HepG2 (cell line): Measurements from ENCODE around the gene PRM3. TPM values are rescaled to one million over a fixed set of nuclear protein-coding genes. Genes with fewer than 3 reads are reported as not detected.

Experiments
- ATF6 ChIP-seq: sonication (generic); formaldehyde crosslinking; conservative IDR thresholded peaks from 2 replicates; pipeline ENCODE4 v1.4.0; 2020; ENCODE audit warnings: missing genetic modification reagents
- ATM ChIP-seq: fragments of 450-650 bp; IDR thresholded peaks from 2 replicates; pipeline ENCODE4 v1.7.1; 2017; ENCODE audit warnings: mild to moderate bottlenecking, borderline replicate concordance
- CREB1 ChIP-seq, 2 experiments: fragments of 450-650 bp in 1 of 2; IDR thresholded peaks; 2 replicates each; pipeline ENCODE4 v1.6.1; 2016 to 2017; ENCODE audit warnings: control low read depth in 1 of 2, mild to moderate bottlenecking in 1 of 2, missing compliant biosample characterization in 1 of 2, missing genetic modification characterization in 1 of 2
- ESRRA ChIP-seq: sonication (generic); formaldehyde crosslinking; IDR thresholded peaks from 2 replicates; pipeline ENCODE4 v1.5.1; 2020; ENCODE audit warnings: mild to moderate bottlenecking, low read depth, missing genetic modification reagents
- GATA4 ChIP-seq: sonication (generic); IDR thresholded peaks from 2 replicates; pipeline ENCODE4 v1.6.1; 2016; ENCODE audit warnings: antibody characterized with exemption, low read depth, borderline replicate concordance
- GMEB1 ChIP-seq: sonication (generic); formaldehyde crosslinking; IDR thresholded peaks from 2 replicates; pipeline ENCODE4 v1.5.1; 2020; ENCODE audit warnings: missing genetic modification reagents, mild to moderate bottlenecking, borderline replicate concordance
- KAT7 ChIP-seq: IDR thresholded peaks from 2 replicates; pipeline ENCODE4 v1.6.1; 2018; ENCODE audit warnings: borderline replicate concordance, missing compliant biosample characterization
- NAIF1 ChIP-seq: sonication (generic); formaldehyde crosslinking; IDR thresholded peaks from 2 replicates; pipeline ENCODE4 v1.5.0; 2020; ENCODE audit warnings: mild to moderate bottlenecking, missing genetic modification reagents, borderline replicate concordance
- NONO ChIP-seq, 2 experiments: fragments of 450-650 bp in 1 of 2; sonication (generic) in 1 of 2; formaldehyde crosslinking in 1 of 2; IDR thresholded peaks in 1 of 2; conservative IDR thresholded peaks in 1 of 2; 2 replicates each; pipeline versions ENCODE4 v1.6.1 to v1.8.0; 2017 to 2022; ENCODE audit warnings: mild to moderate bottlenecking in 1 of 2, missing genetic modification reagents in 1 of 2, moderate library complexity in 1 of 2
- PATZ1 ChIP-seq: sonication (generic); formaldehyde crosslinking; IDR thresholded peaks from 2 replicates; pipeline ENCODE4 v1.4.0; 2020; ENCODE audit warnings: missing genetic modification reagents
- PRMT3 ChIP-seq: sonication (generic); formaldehyde crosslinking; IDR thresholded peaks from 2 replicates; pipeline ENCODE4 v1.8.1; 2022; ENCODE audit warnings: low read depth, mild to moderate bottlenecking, moderate library complexity, missing genetic modification reagents, borderline replicate concordance
- REXO4 ChIP-seq: sonication (generic); formaldehyde crosslinking; IDR thresholded peaks from 2 replicates; pipeline ENCODE4 v1.8.0; 2022; ENCODE audit warnings: missing genetic modification reagents, mild to moderate bottlenecking, borderline replicate concordance
- TCF7 ChIP-seq: sonication (generic); IDR thresholded peaks from 2 replicates; pipeline ENCODE4 v1.6.1; 2016; ENCODE audit warnings: antibody characterized with exemption, low read depth
- TSC22D2 ChIP-seq: sonication (generic); formaldehyde crosslinking; IDR thresholded peaks from 2 replicates; pipeline ENCODE4 v1.5.1; 2020; ENCODE audit warnings: missing genetic modification reagents, mild to moderate bottlenecking, borderline replicate concordance
- U2AF1 ChIP-seq: fragments of 200-400 bp; formaldehyde crosslinking; optimal IDR thresholded peaks from 2 replicates; pipeline ENCODE3; 2017; ENCODE audit warnings: mild to moderate bottlenecking, low read depth, low read length
- YEATS2 ChIP-seq: sonication (generic); formaldehyde crosslinking; IDR thresholded peaks from 2 replicates; pipeline ENCODE4 v1.4.0; 2020; ENCODE audit warnings: missing genetic modification reagents, borderline replicate concordance
- ZBTB42 ChIP-seq: sonication (generic); formaldehyde crosslinking; IDR thresholded peaks from 2 replicates; pipeline ENCODE4 v1.5.0; 2020; ENCODE audit warnings: mild to moderate bottlenecking, missing genetic modification reagents
- ZNF230 ChIP-seq: sonication (generic); formaldehyde crosslinking; IDR thresholded peaks from 2 replicates; pipeline ENCODE4 v1.4.0; 2020; ENCODE audit warnings: mild to moderate bottlenecking, missing genetic modification reagents
- ZNF24 ChIP-seq: fragments of 450-650 bp; IDR thresholded peaks from 2 replicates; pipeline ENCODE4 v1.6.1; 2017; ENCODE audit warnings: antibody characterized with exemption, mild to moderate bottlenecking
- ZNF292 ChIP-seq: sonication (generic); formaldehyde crosslinking; IDR thresholded peaks from 2 replicates; pipeline ENCODE4 v1.8.1; 2022; ENCODE audit warnings: mild to moderate bottlenecking, low read depth, missing genetic modification reagents, borderline replicate concordance
- ZNF335 ChIP-seq: sonication (generic); formaldehyde crosslinking; IDR thresholded peaks from 2 replicates; pipeline ENCODE4 v1.4.0; 2020; ENCODE audit warnings: missing genetic modification reagents
- ZNF33A ChIP-seq: sonication (generic); formaldehyde crosslinking; IDR thresholded peaks from 2 replicates; pipeline ENCODE4 v1.5.1; 2020; ENCODE audit warnings: missing genetic modification reagents, mild to moderate bottlenecking, moderate library complexity, borderline replicate concordance
- ZNF451 ChIP-seq: sonication (generic); formaldehyde crosslinking; IDR thresholded peaks from 2 replicates; pipeline ENCODE4 v1.5.0; 2020; ENCODE audit warnings: mild to moderate bottlenecking, missing genetic modification reagents
- ZNF614 ChIP-seq: IDR thresholded peaks from 2 replicates; pipeline ENCODE4 v1.6.1; 2018; ENCODE audit warnings: missing biosample characterization, missing genetic modification reagents, inconsistent platforms, borderline replicate concordance
- polyA plus RNA-seq, 8 experiments: library from polyadenylated mRNA; depleted of rRNA in 3 of 8; stranded (reverse) in 7 of 8; unstranded in 1 of 8; fragments of >200 nt; fragmentation: Illumina TruSeq in 4 of 8; extraction: Trizol in 4 of 8; gene quantifications; 2 replicates each; pipeline versions ENCODE4 v1.2.1 to v1.2.3, GENCODE V29; 2011 to 2016; ENCODE audit warnings: low read depth in 4 of 8, missing spikeins in 1 of 8, mixed read lengths in 1 of 8; ENCODE audit not compliant: insufficient read depth in 1 of 8
- total RNA-seq, 5 experiments: library from RNA; depleted of rRNA; stranded (reverse); fragments of >200 nt; fragmentation: Illumina TruSeq; extraction: Trizol; gene quantifications; 2 replicates each; pipeline ENCODE4 v1.2.3, GENCODE V29; 2016; ENCODE audit warnings: low read depth in 1 of 5

PRM3 gene
- total and polyA plus RNA-seq, 2 of the 13 experiments (the other 11 are each of a cell fraction or from before 2014, with no cell fraction given): not detected

GRCh38 chr16:11306997-11307638 is 33.7 kb upstream of the PRM3 start (continued):
- TF ChIP-seq ATM: peak; percentile 96; the same call in 1 of the 2 replicates
- TF ChIP-seq KAT7 (CRISPR knock-in tag): peak; percentile 82; the same call in 1 of the 2 replicates
- no peak for TF ChIP-seq TSC22D2
- no peak for TF ChIP-seq NONO (IDR thresholded peaks at IDR 0.05)
- TF ChIP-seq NONO (CRISPR knock-in tag; conservative IDR thresholded peaks at IDR 0.05): peak; percentile 69
- TF ChIP-seq ZBTB42 (CRISPR knock-in tag): no peak
- peak; percentile 56; the same call in 1 of the 2 replicates for TF ChIP-seq ZNF292 (CRISPR knock-in tag)
- no peak; the same call in 1 of the 2 replicates for TF ChIP-seq ZNF451 (CRISPR knock-in tag)
- TF ChIP-seq CREB1 (IDR thresholded peaks at IDR 0.05): 0 out of 2 replicates have a peak, but pooled peaks have one; percentile 22
- no peak for TF ChIP-seq CREB1 (CRISPR knock-in tag; IDR thresholded peaks at IDR 0.05)
- TF ChIP-seq PATZ1: peak; percentile 81
- 0 out of 2 replicates have a peak, but pooled peaks have one; percentile 33 for TF ChIP-seq ZNF335 (CRISPR knock-in tag)
- TF ChIP-seq REXO4 (CRISPR knock-in tag): no peak
- TF ChIP-seq ZNF614: peak; percentile 63
- TF ChIP-seq ZNF230 (CRISPR knock-in tag): no peak
- no peak for TF ChIP-seq ZNF33A (CRISPR knock-in tag)
- no peak for TF ChIP-seq ATF6 (CRISPR knock-in tag)
- TF ChIP-seq PRMT3 (CRISPR knock-in tag): no peak
- no peak for TF ChIP-seq ZNF24
- peak; percentile 24; the same call in 1 of the 2 replicates for TF ChIP-seq NAIF1 (CRISPR knock-in tag)
- no peak for TF ChIP-seq GMEB1 (CRISPR knock-in tag)
- peak; percentile 67; the same call in 1 of the 2 replicates for TF ChIP-seq TCF7
- no peak for TF ChIP-seq U2AF1
- peak; percentile 57 for TF ChIP-seq ESRRA
- TF ChIP-seq GATA4: peak; percentile 57; the same call in 1 of the 2 replicates
- peak; percentile 82; the same call in 1 of the 2 replicates for TF ChIP-seq YEATS2
